Hepatocyte (in vitro differentiated cells): ENCODE measurements around the gene STIMATE.

Experiments used
- CTCF ChIP-seq: fragments of 200-600 bp; sonication (generic); IDR thresholded peaks from 2 replicates; pipeline ENCODE4 v1.5.1; 2016; ENCODE audit warnings: antibody characterized with exemption, mild to moderate bottlenecking; ENCODE audit not compliant: poor library complexity
- EZH2 ChIP-seq: fragments of 200-600 bp; sonication (generic); IDR thresholded peaks from 2 replicates; pipeline ENCODE4 v1.6.1; 2016; ENCODE audit warnings: antibody characterized with exemption, mild to moderate bottlenecking, borderline replicate concordance

GRCh38 chr3:52874160-52874701 is 23.1 kb downstream of the STIMATE start:
- TF ChIP-seq CTCF (no peak), EZH2 (no peak)
